ENCODE measurements around the gene B9D1.

DNA sequence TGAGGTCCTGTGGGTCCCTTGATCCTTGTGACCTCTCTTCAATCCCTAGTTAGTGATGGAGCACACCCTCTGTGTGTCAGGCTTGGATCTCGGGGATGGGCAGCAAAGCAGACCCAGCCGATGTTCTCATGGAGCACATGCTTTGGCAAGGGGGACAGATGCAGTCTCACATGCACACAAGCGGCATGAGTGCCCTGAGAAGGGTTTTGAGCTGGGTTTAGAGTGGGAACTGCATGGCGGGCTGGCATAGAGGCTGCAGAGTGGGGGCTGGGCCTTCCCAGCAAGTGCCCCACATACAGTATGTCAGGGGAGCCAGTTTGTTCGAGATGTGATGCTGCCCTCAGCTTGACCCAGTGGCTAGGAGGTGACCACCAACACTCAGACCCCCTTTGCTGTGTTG lies 41.6 kb downstream of the B9D1 start:
- TF ChIP-seq, protein P1, sequence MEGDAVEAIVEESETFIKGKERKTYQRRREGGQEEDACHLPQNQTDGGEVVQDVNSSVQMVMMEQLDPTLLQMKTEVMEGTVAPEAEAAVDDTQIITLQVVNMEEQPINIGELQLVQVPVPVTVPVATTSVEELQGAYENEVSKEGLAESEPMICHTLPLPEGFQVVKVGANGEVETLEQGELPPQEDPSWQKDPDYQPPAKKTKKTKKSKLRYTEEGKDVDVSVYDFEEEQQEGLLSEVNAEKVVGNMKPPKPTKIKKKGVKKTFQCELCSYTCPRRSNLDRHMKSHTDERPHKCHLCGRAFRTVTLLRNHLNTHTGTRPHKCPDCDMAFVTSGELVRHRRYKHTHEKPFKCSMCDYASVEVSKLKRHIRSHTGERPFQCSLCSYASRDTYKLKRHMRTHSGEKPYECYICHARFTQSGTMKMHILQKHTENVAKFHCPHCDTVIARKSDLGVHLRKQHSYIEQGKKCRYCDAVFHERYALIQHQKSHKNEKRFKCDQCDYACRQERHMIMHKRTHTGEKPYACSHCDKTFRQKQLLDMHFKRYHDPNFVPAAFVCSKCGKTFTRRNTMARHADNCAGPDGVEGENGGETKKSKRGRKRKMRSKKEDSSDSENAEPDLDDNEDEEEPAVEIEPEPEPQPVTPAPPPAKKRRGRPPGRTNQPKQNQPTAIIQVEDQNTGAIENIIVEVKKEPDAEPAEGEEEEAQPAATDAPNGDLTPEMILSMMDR (IDR thresholded peaks at IDR 0.05; ENCODE audit: insufficient read depth, low read length, poor library complexity, severe bottlenecking): no peak
- TF ChIP-seq EZH2phosphoT487 (conservative IDR thresholded peaks at IDR 0.05; ENCODE audit: low read length): no peak

Data from SU-DHL-6 (cell line).